ENCODE results near the gene SLC2A9. TPM values are rescaled to one million over a fixed set of nuclear protein-coding genes. Genes with fewer than 3 reads are reported as not detected.

Gene SLC2A9
- total RNA-seq, 1 donor from 2014 or later = 9.6 TPM

- DNase-seq (ENCODE audit: missing footprints) = no peak
- ATAC-seq = peak; percentile 38
- intact Hi-C loops (cut with DNase I) = no loop called here
Observed at GRCh38 chr4:10007793-10008608, 13.3 kb downstream of the SLC2A9 start.

- ATAC-seq = no peak
- intact Hi-C loops (cut with DNase I) = no loop called here
- no peak for DNase-seq (ENCODE audit: missing footprints)
Observed at GRCh38 chr4:10007436-10007740, 13.9 kb downstream of the SLC2A9 start.

GRCh38 chr4:10006601-10007435 is 14.5 kb downstream of the SLC2A9 start:
- DNase-seq (ENCODE audit: missing footprints) = no peak
- intact Hi-C loops (cut with DNase I) = no loop called here

GRCh38 chr4:10006231-10006600 is 15.1 kb downstream of the SLC2A9 start:
- DNase-seq (ENCODE audit: missing footprints) (no peak), ATAC-seq (peak; percentile 90)
- intact Hi-C loops (cut with DNase I) = no loop called here

More at GRCh38 chr4:10006601-10007435, 14.5 kb downstream of the SLC2A9 start:
- ATAC-seq = peak; percentile 24

GRCh38 chr4:10005632-10006031 is 15.7 kb downstream of the SLC2A9 start:
- intact Hi-C loops (cut with DNase I) = no loop called here
- ATAC-seq (no peak), DNase-seq (ENCODE audit: missing footprints) (no peak)

GRCh38 chr4:10003666-10004065 is 17.6 kb downstream of the SLC2A9 start:
- ATAC-seq (no peak), DNase-seq (ENCODE audit: missing footprints) (no peak)
- intact Hi-C loops (cut with DNase I) = no loop called here

GRCh38 chr4:10002278-10002677 is 19.0 kb downstream of the SLC2A9 start:
- no peak for DNase-seq (ENCODE audit: missing footprints)
- no peak for ATAC-seq
- intact Hi-C loops (cut with DNase I) = no loop called here

GRCh38 chr4:10001757-10002156 is 19.5 kb downstream of the SLC2A9 start:
- ATAC-seq (no peak), DNase-seq (ENCODE audit: missing footprints) (no peak)
- intact Hi-C loops (cut with DNase I) = no loop called here

GRCh38 chr4:9999956-10000561 is 21.2 kb downstream of the SLC2A9 start:
- ATAC-seq (no peak), DNase-seq (ENCODE audit: missing footprints) (no peak)
- intact Hi-C loops (cut with DNase I) = no loop called here

GRCh38 chr4:9997886-9998285 is 23.4 kb downstream of the SLC2A9 start:
- DNase-seq (ENCODE audit: missing footprints) (no peak), ATAC-seq (no peak)
- intact Hi-C loops (cut with DNase I) = no loop called here

- DNase-seq (ENCODE audit: missing footprints) (no peak), ATAC-seq (no peak)
- intact Hi-C loops (cut with DNase I) = no loop called here
Observed at GRCh38 chr4:9996319-9997110, 24.8 kb downstream of the SLC2A9 start.

- intact Hi-C loops (cut with DNase I) = loop anchor here (5.0 kb wide), 3 partner anchors 47 to 92 kb away; no protein-coding TSS in a partner anchor
- ATAC-seq = no peak
Observed at GRCh38 chr4:9994246-9994847, 26.9 kb downstream of the SLC2A9 start.

GRCh38 chr4:9989918-9990635 is 31.2 kb downstream of the SLC2A9 start:
- intact Hi-C loops (cut with DNase I) = loop anchor here (5.0 kb wide), 3 partner anchors 43 to 88 kb away; no protein-coding TSS in a partner anchor
- DNase-seq (ENCODE audit: missing footprints) = no peak
- ATAC-seq = peak; percentile 85

More at GRCh38 chr4:9994246-9994847, 26.9 kb downstream of the SLC2A9 start:
- DNase-seq (ENCODE audit: missing footprints) = no peak

GRCh38 chr4:9988933-9989332 is 32.4 kb downstream of the SLC2A9 start:
- ATAC-seq = no peak
- DNase-seq (ENCODE audit: missing footprints) = no peak
- intact Hi-C loops (cut with DNase I) = no loop called here

- ATAC-seq = no peak
- DNase-seq (ENCODE audit: missing footprints) = no peak
- intact Hi-C loops (cut with DNase I) = no loop called here
Observed at GRCh38 chr4:9988363-9988749, 32.9 kb downstream of the SLC2A9 start.

GRCh38 chr4:9987749-9988362 is 33.4 kb downstream of the SLC2A9 start:
- DNase-seq (ENCODE audit: missing footprints) (no peak), ATAC-seq (no peak)
- intact Hi-C loops (cut with DNase I) = no loop called here

GRCh38 chr4:9984621-9985020 is 36.7 kb downstream of the SLC2A9 start:
- ATAC-seq (no peak), DNase-seq (ENCODE audit: missing footprints) (no peak)
- intact Hi-C loops (cut with DNase I) = no loop called here
